ENCODE data around the gene KIF26B. TPM values are rescaled to one million over a fixed set of nuclear protein-coding genes. Genes with fewer than 3 reads are reported as not detected.

Gene KIF26B
- total and polyA plus RNA-seq, 10 of the 15 experiments (the other 5 are each of a cell fraction or from before 2014, with no cell fraction given): 0.35 to 11.6 (median 2.2) TPM

DNA sequence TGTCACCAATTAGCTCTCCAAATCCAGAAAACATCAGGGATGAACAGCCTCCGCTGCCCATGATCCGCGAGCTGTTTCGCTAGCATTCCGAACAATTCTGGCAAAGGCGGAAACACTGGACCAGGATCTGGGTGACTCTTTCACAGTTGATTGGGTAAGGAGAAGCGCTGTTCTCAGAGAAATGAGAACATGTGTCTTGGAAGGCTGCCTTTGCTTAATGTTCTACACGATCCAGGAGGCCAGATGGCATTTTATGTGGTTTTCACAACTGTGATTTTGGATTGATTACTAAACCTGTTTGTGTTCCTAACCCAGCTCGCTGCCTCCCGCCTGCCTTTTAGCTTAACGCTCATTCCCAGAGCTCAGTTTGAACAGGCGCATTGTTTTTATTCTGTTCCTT lies 144.0 kb downstream of the KIF26B start:
- WGBS (ENCODE audit: insufficient coverage, insufficient replicate concordance, low lambda C conversion rate, missing lambda C conversion rate): 57% methylated on average over 12 of the region's 12 CpGs
- no peak for FAIRE-seq
- Histone ChIP-seq H3K4me3 (no peak overlapping the region), H3K36me3 (ENCODE audit: control insufficient read depth in 2 of 2, insufficient read depth in 2 of 2, low read length in 1 of 2) (no peaks in the 10 kb centered on the region), H4K20me1 (ENCODE audit: control insufficient read depth, insufficient read depth) (no peaks in the 10 kb centered on the region), H3K9ac (ENCODE audit: control insufficient read depth, insufficient read depth, low read length) (no peak overlapping the region), H2AFZ (ENCODE audit: control insufficient read depth, low read depth, low read length) (no peak overlapping the region), H3K79me2 (ENCODE audit: control insufficient read depth, insufficient read depth, low read length) (no peaks in the 10 kb centered on the region), H3K27me3 (replicated peaks in 1 of 2; ENCODE audit: control insufficient read depth in 2 of 2, insufficient read depth in 2 of 2, low read length in 1 of 2) (no peaks in the 10 kb centered on the region), H3K4me2 (ENCODE audit: control insufficient read depth, insufficient read depth) (no peak overlapping the region), H3K27ac (ENCODE audit: control insufficient read depth, insufficient read depth) (no peak overlapping the region), H3K4me1 (ENCODE audit: control insufficient read depth, insufficient read depth, low read length) (no peaks in the 10 kb centered on the region), H3K9me3 (replicated peaks; ENCODE audit: control insufficient read depth, insufficient read depth, low read length) (no peaks in the 10 kb centered on the region)
- intact Hi-C loops (cut with micrococcal nuclease; ENCODE audit: unreplicated experiment): no loop called here
- BruUV-seq (replicated peaks): no TSS peak
- in situ Hi-C loops (cut with MboI): no loop called here
- CTCF ChIA-PET: no interaction called here
- POLR2A ChIA-PET: no interaction called here
- RAD21 ChIA-PET (ENCODE audit: unreplicated experiment): no interaction called here
- no peak for ATAC-seq
- SMC1A ChIA-PET (ENCODE audit: uncharacterized antibody, unreplicated experiment): no interaction called here
- no peak for DNase-seq (ENCODE audit: low read depth, low spot score)
- no peak for TF ChIP-seq IRF4 (IDR thresholded peaks at IDR 0.05; ENCODE audit: low read depth, low read length)
- no peak for TF ChIP-seq NFIC (IDR thresholded peaks at IDR 0.05; ENCODE audit: low read depth, low read length)
- TF ChIP-seq MEF2A (IDR thresholded peaks at IDR 0.05; ENCODE audit: insufficient read depth, low read depth, low read length): no peak
- TF ChIP-seq ETV6 (conservative IDR thresholded peaks at IDR 0.05 in 1 of 2, IDR thresholded peaks at IDR 0.05 in 1 of 2; ENCODE audit: borderline replicate concordance in 1 of 2, low read depth in 1 of 2): no peak
- TF ChIP-seq ZNF207 (IDR thresholded peaks at IDR 0.05; ENCODE audit: borderline replicate concordance): no peak
- no peak for TF ChIP-seq TARDBP (IDR thresholded peaks at IDR 0.05; ENCODE audit: borderline replicate concordance)
- TF ChIP-seq SREBF1 (IDR thresholded peaks at IDR 0.05; ENCODE audit: low read length): no peak
- TF ChIP-seq, protein P1, sequence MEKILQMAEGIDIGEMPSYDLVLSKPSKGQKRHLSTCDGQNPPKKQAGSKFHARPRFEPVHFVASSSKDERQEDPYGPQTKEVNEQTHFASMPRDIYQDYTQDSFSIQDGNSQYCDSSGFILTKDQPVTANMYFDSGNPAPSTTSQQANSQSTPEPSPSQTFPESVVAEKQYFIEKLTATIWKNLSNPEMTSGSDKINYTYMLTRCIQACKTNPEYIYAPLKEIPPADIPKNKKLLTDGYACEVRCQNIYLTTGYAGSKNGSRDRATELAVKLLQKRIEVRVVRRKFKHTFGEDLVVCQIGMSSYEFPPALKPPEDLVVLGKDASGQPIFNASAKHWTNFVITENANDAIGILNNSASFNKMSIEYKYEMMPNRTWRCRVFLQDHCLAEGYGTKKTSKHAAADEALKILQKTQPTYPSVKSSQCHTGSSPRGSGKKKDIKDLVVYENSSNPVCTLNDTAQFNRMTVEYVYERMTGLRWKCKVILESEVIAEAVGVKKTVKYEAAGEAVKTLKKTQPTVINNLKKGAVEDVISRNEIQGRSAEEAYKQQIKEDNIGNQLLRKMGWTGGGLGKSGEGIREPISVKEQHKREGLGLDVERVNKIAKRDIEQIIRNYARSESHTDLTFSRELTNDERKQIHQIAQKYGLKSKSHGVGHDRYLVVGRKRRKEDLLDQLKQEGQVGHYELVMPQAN (conservative IDR thresholded peaks at IDR 0.05): no peak
- TF ChIP-seq MYB (IDR thresholded peaks at IDR 0.05; ENCODE audit: borderline replicate concordance, low read depth, low read length): no peak
- TF ChIP-seq FOXM1 (IDR thresholded peaks at IDR 0.05; ENCODE audit: low read depth, low read length): no peak
- TF ChIP-seq FOXK2 (IDR thresholded peaks at IDR 0.05): no peak
- TF ChIP-seq CHD4 (IDR thresholded peaks at IDR 0.05): no peak
- TF ChIP-seq PML (IDR thresholded peaks at IDR 0.05; ENCODE audit: low read length): no peak
- no peak for TF ChIP-seq SPI1 (IDR thresholded peaks at IDR 0.05; ENCODE audit: borderline replicate concordance, insufficient read depth, low read depth, low read length)
- no peak for TF ChIP-seq NFXL1 (IDR thresholded peaks at IDR 0.05; ENCODE audit: borderline replicate concordance)
- no peak for TF ChIP-seq GABPA (IDR thresholded peaks at IDR 0.05; ENCODE audit: low read depth)
- no peak for TF ChIP-seq SUZ12 (IDR thresholded peaks at IDR 0.05; ENCODE audit: unreplicated experiment)
